HL-60/S4 treated with phorbol 12-myristate 13-acetate at 8.2 ng/mL for 4 days and 3 days (cell line): ENCODE measurements around the gene PIP4P1.

Experiments used
- in situ Hi-C: fragments of 300-500 bp; cut with MboI; formaldehyde crosslinking; loops from 2 replicates; pipeline ENCODE4 v1.15.0; 2022; ENCODE audit warnings: low sequenced_read_pairs

The PIP4P1 gene

GRCh38 chr14:20412411-20412810 lies 48.8 kb downstream of the PIP4P1 start:
- in situ Hi-C loops = no loop called here

GRCh38 chr14:20409226-20409625 lies 52.0 kb downstream of the PIP4P1 start:
- in situ Hi-C loops = no loop called here
